ENCODE results near the gene SEMG2.

Gene SEMG2

DNA sequence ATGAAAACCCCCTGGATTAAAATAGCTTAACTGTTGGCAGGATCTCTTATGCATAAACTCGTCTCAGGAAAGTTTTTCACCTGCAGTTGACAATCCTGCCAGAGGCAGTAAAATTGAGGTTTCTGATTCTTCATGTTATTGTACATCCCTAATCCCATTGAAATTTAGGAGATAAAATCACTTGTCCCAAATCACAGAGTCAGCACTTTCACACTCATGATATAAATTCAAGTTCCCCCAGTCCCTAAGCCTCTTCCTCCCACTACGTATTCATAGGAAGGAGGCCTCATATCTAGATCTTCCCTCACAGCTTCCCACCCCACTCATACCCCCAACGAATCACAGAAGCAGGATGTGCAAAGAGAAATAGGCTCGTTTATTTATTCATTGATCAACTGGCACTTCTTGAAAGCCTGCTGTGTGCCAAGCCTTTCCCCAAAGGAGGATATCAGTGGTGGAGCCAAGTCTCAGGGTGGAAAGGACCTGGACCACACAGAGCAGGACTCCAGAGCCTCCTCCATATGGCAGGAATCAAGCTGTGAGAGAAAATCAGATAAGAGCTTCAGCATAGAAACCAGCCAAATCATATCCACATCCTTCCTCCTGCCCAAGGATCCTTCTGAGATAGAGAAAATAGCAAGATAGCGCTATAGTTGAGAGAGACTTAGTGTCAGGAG is 30.8 kb downstream of the SEMG2 start:
- Mint-ChIP-seq H3K27ac (no peak overlapping the region), H3K4me3 (no peak overlapping the region), H3K9me3 (no peaks in the 10 kb centered on the region), H3K27me3 (no peaks in the 10 kb centered on the region), H3K36me3 (ENCODE audit: low read depth) (no peaks in the 10 kb centered on the region), H3K4me1 (ENCODE audit: low read depth) (peaks cover 36% of the 10 kb centered on the region)
- intact Hi-C loops (cut with micrococcal nuclease), result no loop called here

DNA sequence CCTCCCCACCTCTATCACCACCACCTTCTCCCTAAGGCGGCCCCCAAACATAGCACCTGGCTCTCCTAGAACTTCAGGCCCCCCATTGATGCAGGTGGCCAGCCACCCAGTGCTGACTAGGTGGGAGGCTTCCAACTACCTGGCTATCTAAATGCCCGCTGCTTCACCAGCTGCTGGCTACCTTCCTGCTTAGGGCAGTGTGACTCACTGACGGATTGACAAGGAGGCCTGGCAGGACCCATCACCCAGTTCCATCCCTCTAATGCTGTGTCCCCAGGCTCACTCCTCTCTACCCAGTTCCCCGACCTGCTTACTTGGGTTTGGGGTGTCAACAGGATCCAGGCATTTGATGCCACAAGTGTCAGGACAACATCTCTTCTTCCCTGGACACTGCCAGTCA is 32.1 kb downstream of the SEMG2 start:
- Mint-ChIP-seq H3K4me3 (no peak overlapping the region), H3K36me3 (ENCODE audit: low read depth) (no peaks in the 10 kb centered on the region), H3K9me3 (no peaks in the 10 kb centered on the region), H3K4me1 (ENCODE audit: low read depth) (peaks cover 36% of the 10 kb centered on the region), H3K27me3 (no peaks in the 10 kb centered on the region), H3K27ac (no peak overlapping the region)
- intact Hi-C loops (cut with micrococcal nuclease), result no loop called here

DNA sequence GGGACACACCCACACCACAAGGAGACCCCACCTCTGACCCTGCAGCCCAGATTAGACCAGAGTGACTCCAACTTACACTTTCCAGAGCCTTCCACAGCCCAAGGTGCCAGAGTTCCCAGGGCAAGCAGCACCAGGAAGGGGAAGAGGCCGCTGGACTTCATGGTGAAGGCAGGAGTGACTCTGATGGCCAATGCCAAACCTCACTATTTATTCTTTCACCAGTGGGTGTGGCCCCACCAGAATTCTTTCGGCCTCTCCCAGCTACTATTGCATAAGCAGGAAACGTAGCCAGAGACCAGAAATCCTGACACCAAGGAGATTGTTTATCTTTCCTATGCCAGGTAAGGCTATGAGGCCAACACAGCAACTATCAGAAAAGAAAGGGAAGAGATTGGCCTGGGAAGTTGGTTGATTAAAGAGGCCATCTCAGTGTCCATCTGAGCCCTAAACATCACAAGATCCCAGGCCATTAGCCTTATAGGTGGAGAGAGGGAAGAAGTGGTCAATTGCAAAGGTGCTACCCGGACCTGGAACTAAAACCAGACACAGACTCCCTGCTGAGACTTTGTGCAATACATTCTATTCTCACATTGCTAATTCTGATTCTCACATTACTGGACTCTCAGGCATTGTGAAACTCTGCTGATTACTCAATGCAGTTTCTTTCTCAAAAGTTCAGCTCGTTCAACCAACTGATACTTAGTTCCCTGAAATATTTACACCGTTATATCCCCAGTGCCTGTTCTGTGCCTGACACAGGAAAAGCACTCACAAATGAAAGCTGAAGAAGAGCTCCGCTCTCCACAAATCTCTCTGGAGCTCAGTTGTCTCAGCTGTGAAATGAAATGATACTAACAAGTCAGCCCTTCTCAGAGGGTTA is 33.5 kb downstream of the SEMG2 start, which contains the start of gene SLPI:
Gene SLPI (minus strand): TSS at position 182 of the 880 bp plus-strand sequence. CDS start 21 bp downstream, at position 161.
- no peak within 1 kb of the TSS for H3K27ac Mint-ChIP-seq
- peaks cover 36% of the 10 kb centered on the region for H3K4me1 Mint-ChIP-seq (ENCODE audit: low read depth)
- intact Hi-C loops (cut with micrococcal nuclease), result no loop called here
- H3K9me3 Mint-ChIP-seq, result no peaks in the 10 kb centered on the region
- no peaks in the 10 kb centered on the region for H3K36me3 Mint-ChIP-seq (ENCODE audit: low read depth)
- no peaks in the 10 kb centered on the region for H3K27me3 Mint-ChIP-seq
- no peak within 1 kb of the TSS for H3K4me3 Mint-ChIP-seq

DNA sequence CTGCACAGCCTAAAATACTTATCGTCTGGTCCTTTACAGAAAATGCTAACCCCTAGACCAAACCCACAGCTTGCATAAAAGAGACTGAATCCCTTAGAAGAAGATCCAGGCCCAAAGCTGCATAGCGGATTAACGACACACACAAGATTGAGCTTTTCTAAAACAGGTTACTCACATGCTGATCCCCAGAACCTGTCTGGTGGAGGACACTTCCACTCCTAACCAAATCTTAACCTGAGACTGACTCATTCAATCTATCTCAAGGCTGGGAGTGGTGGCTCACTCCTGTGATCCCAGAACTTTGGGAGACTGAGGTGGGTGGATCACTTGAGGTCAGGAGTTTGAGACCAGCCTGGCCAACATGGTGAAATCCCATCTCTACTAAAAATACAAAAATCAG is 36.0 kb downstream of the SEMG2 start:
- no peaks in the 10 kb centered on the region for H3K27me3 Mint-ChIP-seq
- no peaks in the 10 kb centered on the region for H3K9me3 Mint-ChIP-seq
- H3K36me3 Mint-ChIP-seq (ENCODE audit: low read depth), result no peaks in the 10 kb centered on the region

DNA sequence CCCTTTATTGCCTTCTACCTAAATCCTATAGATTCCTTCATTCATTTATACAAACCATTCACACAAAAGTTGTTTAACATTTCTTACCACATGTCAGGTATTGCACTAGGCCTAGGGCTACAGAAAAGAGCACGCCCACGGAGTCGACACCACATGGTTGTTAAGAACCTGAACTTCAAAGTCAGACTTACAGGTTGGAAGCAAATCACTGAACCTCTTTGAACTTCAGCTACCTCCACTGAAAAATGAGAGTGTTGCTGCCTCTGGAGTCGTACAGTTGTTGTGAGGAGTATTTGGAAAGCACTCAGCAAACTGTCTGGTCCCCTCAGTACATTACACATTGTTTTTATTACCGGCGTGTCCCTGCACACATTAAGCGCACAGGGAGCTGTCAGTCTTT is 36.5 kb downstream of the SEMG2 start:
- Mint-ChIP-seq H3K4me1 (ENCODE audit: low read depth) (peaks cover 31% of the 10 kb centered on the region), H3K9me3 (no peaks in the 10 kb centered on the region), H3K4me3 (no peak overlapping the region), H3K36me3 (ENCODE audit: low read depth) (no peaks in the 10 kb centered on the region), H3K27ac (no peak overlapping the region), H3K27me3 (peaks cover 2% of the 10 kb centered on the region)
- intact Hi-C loops (cut with micrococcal nuclease), result no loop called here

More for the DNA sequence above, 36.0 kb downstream of the SEMG2 start:
- H3K27ac Mint-ChIP-seq, result no peak overlapping the region
- no peak overlapping the region for H3K4me3 Mint-ChIP-seq
- peaks cover 33% of the 10 kb centered on the region for H3K4me1 Mint-ChIP-seq (ENCODE audit: low read depth)
- intact Hi-C loops (cut with micrococcal nuclease), result no loop called here

DNA sequence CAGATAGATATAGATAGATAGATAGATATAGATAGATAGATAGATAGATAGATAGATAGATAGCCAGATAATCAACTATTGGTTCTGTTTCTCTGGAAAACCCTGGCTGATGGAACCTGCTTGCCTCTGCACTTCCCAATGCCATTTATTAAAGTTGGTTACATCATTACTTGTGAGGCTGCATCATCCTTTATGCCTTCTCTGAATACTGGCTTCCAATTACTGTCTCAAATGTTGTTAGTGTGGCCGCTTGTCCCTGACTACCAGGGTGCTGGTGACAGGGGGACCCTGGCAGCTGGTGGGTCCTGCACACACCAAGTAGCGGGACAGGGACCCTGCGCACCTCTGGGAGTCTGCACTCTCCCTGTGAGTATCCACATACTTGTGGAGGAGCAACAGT is 37.1 kb downstream of the SEMG2 start:
- intact Hi-C loops (cut with micrococcal nuclease), result no loop called here
- H3K4me3 Mint-ChIP-seq, result no peak overlapping the region
- peaks cover 28% of the 10 kb centered on the region for H3K4me1 Mint-ChIP-seq (ENCODE audit: low read depth)
- peaks cover 2% of the 10 kb centered on the region for H3K27me3 Mint-ChIP-seq
- no peaks in the 10 kb centered on the region for H3K36me3 Mint-ChIP-seq (ENCODE audit: low read depth)
- no peaks in the 10 kb centered on the region for H3K9me3 Mint-ChIP-seq
- no peak overlapping the region for H3K27ac Mint-ChIP-seq

DNA sequence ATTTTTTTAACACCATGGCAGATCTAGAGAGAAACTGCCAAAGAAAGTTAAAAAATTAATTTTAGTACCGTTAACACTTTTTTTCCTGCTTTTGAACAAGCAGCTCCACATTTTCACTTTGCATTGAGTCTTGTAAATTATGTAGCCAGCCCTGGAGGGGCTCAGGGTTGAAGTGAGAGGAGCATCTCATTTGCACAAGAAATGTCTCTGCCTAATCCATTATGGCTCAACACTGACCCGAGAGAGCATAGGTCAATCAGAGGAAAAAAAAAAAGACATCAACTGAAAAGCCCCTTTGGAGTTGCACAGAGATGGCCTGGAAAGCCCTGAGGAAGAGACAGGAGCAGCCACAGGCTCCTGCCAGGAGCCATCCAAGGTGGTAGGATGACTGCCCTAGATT is 37.5 kb downstream of the SEMG2 start:
- H3K27ac Mint-ChIP-seq, result no peak overlapping the region
- no peak overlapping the region for H3K4me3 Mint-ChIP-seq
- H3K36me3 Mint-ChIP-seq (ENCODE audit: low read depth), result no peaks in the 10 kb centered on the region

DNA sequence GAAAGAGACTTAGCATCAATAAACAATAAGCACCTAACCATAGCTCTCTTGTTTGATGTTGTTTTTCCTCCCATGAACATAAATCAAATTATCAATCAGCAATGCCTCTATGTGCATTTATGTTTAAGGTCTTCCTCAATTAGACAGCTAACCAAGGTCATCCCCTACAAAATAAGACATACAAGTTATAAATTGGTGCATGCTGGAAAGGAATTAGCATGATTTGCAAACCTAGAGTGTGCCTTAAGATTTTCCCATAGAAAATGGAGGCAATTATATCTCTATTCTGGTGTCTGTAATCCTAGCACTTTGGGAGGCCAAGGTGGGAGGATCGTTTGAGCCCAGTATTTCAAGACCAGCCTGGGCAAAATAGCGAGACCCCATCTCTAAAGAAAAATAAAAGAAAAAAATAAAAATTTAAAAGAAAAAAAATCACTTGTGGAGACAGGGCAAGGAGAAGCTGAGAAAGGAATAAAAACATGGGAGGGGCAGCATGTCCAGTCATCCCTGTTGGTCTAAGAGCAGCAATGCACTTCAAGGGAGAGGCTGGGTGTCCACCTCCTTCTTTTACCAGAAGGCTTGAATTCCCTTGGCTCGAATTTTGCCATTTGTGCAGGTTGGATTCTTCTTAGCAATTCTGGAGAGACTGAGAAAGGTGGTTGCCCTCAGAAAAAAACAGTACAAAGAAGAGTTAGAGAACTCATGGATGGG is 42.5 kb downstream of the SEMG2 start:
- no peaks in the 10 kb centered on the region for H3K9me3 Mint-ChIP-seq
- H3K4me3 Mint-ChIP-seq, result no peak overlapping the region
- intact Hi-C loops (cut with micrococcal nuclease), result no loop called here
- H3K27ac Mint-ChIP-seq, result no peak overlapping the region
- no peaks in the 10 kb centered on the region for H3K36me3 Mint-ChIP-seq (ENCODE audit: low read depth)
- H3K4me1 Mint-ChIP-seq (ENCODE audit: low read depth), result no peaks in the 10 kb centered on the region
- H3K27me3 Mint-ChIP-seq, result peaks cover 6% of the 10 kb centered on the region

More for the DNA sequence above, 37.5 kb downstream of the SEMG2 start:
- Mint-ChIP-seq H3K4me1 (ENCODE audit: low read depth) (peaks cover 24% of the 10 kb centered on the region), H3K9me3 (no peaks in the 10 kb centered on the region), H3K27me3 (peaks cover 2% of the 10 kb centered on the region)
- intact Hi-C loops (cut with micrococcal nuclease), result no loop called here

DNA sequence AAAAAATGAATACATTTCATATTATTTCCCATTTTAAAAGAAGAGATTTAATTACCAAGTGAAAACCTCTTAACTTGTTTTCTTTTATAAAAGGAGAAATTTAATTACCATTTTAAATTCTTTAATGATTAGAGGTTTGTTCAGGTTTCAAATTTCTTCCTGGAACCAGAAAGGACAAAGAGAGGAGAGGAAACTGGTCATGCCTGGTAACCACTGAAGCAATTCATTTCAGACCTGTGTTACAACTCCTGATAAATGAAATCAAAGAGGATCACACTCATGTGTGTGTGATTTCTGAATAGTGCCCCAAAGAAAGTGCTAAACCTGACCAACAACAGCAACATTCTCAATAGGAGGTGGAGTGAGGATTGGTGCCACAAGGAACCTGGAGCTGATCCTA is 45.8 kb downstream of the SEMG2 start:
- Mint-ChIP-seq H3K27ac (no peak overlapping the region), H3K9me3 (no peaks in the 10 kb centered on the region)

DNA sequence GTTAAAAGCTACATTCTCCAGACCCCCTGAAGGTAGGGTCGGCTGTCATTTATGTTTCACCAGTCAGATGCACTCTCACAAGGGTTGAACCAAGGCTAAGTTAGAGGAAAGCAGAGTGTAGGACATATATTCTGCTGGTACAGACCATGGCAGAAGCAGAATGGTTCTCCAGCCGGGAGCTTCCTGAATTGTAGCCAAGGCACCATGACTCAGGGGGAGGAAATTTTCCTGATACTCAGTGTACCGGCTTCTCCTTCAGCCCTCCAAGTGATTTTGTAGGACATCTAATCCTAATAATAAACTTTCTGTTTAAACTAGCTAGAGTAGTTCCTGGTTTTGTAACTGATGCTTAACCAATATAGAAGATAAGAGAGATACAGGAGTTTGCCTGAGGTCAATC is 47.4 kb downstream of the SEMG2 start:
- Mint-ChIP-seq H3K27ac (no peak overlapping the region), H3K4me3 (no peak overlapping the region), H3K9me3 (no peaks in the 10 kb centered on the region), H3K36me3 (ENCODE audit: low read depth) (no peaks in the 10 kb centered on the region), H3K4me1 (ENCODE audit: low read depth) (no peaks in the 10 kb centered on the region), H3K27me3 (peaks cover 15% of the 10 kb centered on the region)
- intact Hi-C loops (cut with micrococcal nuclease), result no loop called here

More for the DNA sequence above, 45.8 kb downstream of the SEMG2 start:
- H3K27me3 Mint-ChIP-seq, result peaks cover 15% of the 10 kb centered on the region
- H3K36me3 Mint-ChIP-seq (ENCODE audit: low read depth), result no peaks in the 10 kb centered on the region
- intact Hi-C loops (cut with micrococcal nuclease), result no loop called here
- H3K4me1 Mint-ChIP-seq (ENCODE audit: low read depth), result no peaks in the 10 kb centered on the region
- no peak overlapping the region for H3K4me3 Mint-ChIP-seq

DNA sequence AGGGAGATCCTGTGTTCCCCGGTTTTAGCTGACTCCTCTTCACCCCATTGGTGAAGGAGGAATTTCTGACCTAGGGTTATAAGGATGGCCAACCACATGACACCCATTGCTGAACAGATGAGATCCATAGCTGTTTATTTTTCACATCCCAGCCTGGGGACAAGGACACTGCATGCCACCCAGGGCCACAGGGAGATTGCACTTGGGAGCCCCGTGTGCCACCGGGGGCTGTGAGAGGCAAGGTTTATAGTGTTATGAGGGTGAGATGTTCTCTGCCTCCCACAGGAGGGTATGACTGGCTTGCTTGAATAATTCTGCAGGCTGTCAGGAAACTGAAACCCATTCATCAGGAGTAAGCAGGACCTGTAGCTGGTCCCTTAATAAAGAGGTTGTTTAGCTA is 47.9 kb downstream of the SEMG2 start:
- peaks cover 14% of the 10 kb centered on the region for H3K27me3 Mint-ChIP-seq
- H3K36me3 Mint-ChIP-seq (ENCODE audit: low read depth), result no peaks in the 10 kb centered on the region
- intact Hi-C loops (cut with micrococcal nuclease), result no loop called here
- no peak overlapping the region for H3K4me3 Mint-ChIP-seq
- no peak overlapping the region for H3K27ac Mint-ChIP-seq
- H3K9me3 Mint-ChIP-seq, result no peaks in the 10 kb centered on the region
- no peaks in the 10 kb centered on the region for H3K4me1 Mint-ChIP-seq (ENCODE audit: low read depth)

DNA sequence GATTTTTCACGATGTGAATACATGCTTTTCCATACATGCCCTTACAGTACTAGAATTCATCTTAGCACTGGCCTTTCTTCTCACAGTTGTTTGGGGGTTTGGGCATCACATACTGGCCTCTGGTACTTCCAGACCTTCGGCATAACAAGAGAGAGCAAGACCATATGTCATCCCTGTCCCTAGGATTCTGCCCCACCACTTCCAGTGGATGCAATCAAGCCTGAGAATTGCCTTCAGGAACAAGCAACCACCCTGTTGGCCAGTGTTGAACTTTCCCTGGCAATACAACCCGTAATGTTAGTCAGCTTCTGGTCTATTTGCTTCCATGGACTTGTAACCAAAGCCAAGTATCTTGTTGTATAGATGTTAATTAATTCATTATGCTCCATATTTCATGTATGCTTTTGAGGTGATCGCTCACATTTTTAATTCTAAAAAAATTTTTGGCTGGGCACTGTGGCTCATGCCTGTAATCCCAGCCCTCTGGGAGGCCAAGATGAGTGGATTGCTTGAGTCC is 48.6 kb downstream of the SEMG2 start:
- Mint-ChIP-seq H3K9me3 (no peaks in the 10 kb centered on the region), H3K36me3 (ENCODE audit: low read depth) (no peaks in the 10 kb centered on the region), H3K27me3 (peaks cover 14% of the 10 kb centered on the region), H3K27ac (no peak overlapping the region), H3K4me3 (no peak overlapping the region), H3K4me1 (ENCODE audit: low read depth) (no peaks in the 10 kb centered on the region)
- intact Hi-C loops (cut with micrococcal nuclease), result no loop called here

Measured in dendritic cell treated with granulocyte-macrophage colony-stimulating factor and Interleukin-4, amounts not matched to agents 40 ng/mL and 50 ng/mL, for 4 days (primary cell).